AG04450 (cell line): Measurements from ENCODE around the gene FAM169A. TPM values are rescaled to one million over a fixed set of nuclear protein-coding genes. Genes with fewer than 3 reads are reported as not detected.

Experiments used
- CTCF ChIA-PET: fragments of 300-600, 350-600 bp; formaldehyde crosslinking; extraction: SDS; loops from one replicate; lab custom pipeline; 2022; ENCODE audit warnings: antibody characterized with exemption, inconsistent platforms; lab: Charles Lee
- POLR2A ChIA-PET: fragments of 350-600 bp; formaldehyde crosslinking; extraction: SDS; loops from one replicate; lab custom pipeline; 2021; ENCODE audit warnings: antibody characterized with exemption, inconsistent platforms; lab: Yijun Ruan, JAX
- DNase-seq: peaks from one replicate; pipeline ENCODE4 v3.0.0-alpha.2; 2011; ENCODE audit warnings: low read depth, low spot score
- H3K27ac ChIP-seq: one replicate; pipeline ENCODE4 v1.5.1; 2012; ENCODE audit warnings: low read depth, low read length, control low read depth
- H3K27me3 ChIP-seq: one replicate; pipeline ENCODE4 v1.6.0; 2012; ENCODE audit warnings: low read length; ENCODE audit not compliant: control insufficient read depth, insufficient read depth
- H3K4me3 ChIP-seq: 2 replicates; pipeline ENCODE4 v1.5.1; 2011; ENCODE audit warnings: mild to moderate bottlenecking, low read depth, low read length, control low read depth
- H3K9me3 ChIP-seq: 2 replicates; pipeline ENCODE4 v1.5.1; 2012; ENCODE audit warnings: low read length; ENCODE audit not compliant: control insufficient read depth, insufficient read depth
- CTCF ChIP-seq: IDR thresholded peaks from 2 replicates; pipeline ENCODE4 v1.5.1; 2011; ENCODE audit warnings: low read depth, low read length, control low read depth, inconsistent platforms
- polyA plus RNA-seq: library from polyadenylated mRNA; depleted of rRNA; stranded (reverse); fragments of >200 nt; gene quantifications from 2 replicates; pipeline ENCODE4 v1.2.3, GENCODE V29; 2011

FAM169A gene
- polyA plus RNA-seq, 1 experiment: 0.05 TPM

- ChIA-PET POLR2A (no interaction called here), CTCF (no interaction called here)
- TF ChIP-seq CTCF: no peak
Observed at GRCh38 chr5:74839229-74839628, 27.0 kb downstream of the FAM169A start.

GRCh38 chr5:74838262-74838661, 27.9 kb downstream of the FAM169A start:
- no peak overlapping the region for H3K4me3 ChIP-seq
- no peak for TF ChIP-seq CTCF
- CTCF ChIA-PET: no interaction called here
- no peak for DNase-seq
- H3K9me3 ChIP-seq: no peaks in the 10 kb centered on the region
- H3K27me3 ChIP-seq: peaks cover 2% of the 10 kb centered on the region
- POLR2A ChIA-PET: no interaction called here
- H3K27ac ChIP-seq: no peak overlapping the region

More at GRCh38 chr5:74839229-74839628, 27.0 kb downstream of the FAM169A start:
- no peak overlapping the region for H3K4me3 ChIP-seq
- H3K27ac ChIP-seq: no peak overlapping the region
- H3K27me3 ChIP-seq: no peaks in the 10 kb centered on the region
- H3K9me3 ChIP-seq: no peaks in the 10 kb centered on the region
- DNase-seq: no peak

- peaks cover 2% of the 10 kb centered on the region for H3K27me3 ChIP-seq
- ChIA-PET CTCF (no interaction called here), POLR2A (no interaction called here)
- DNase-seq: no peak
- no peaks in the 10 kb centered on the region for H3K9me3 ChIP-seq
- no peak overlapping the region for H3K27ac ChIP-seq
- H3K4me3 ChIP-seq: no peak overlapping the region
- TF ChIP-seq CTCF: no peak
Observed at GRCh38 chr5:74837115-74837514, 29.1 kb downstream of the FAM169A start.

- Histone ChIP-seq H3K27ac (no peak overlapping the region), H3K27me3 (peaks cover 2% of the 10 kb centered on the region), H3K9me3 (no peaks in the 10 kb centered on the region), H3K4me3 (no peak overlapping the region)
- no peak for DNase-seq
- POLR2A ChIA-PET: no interaction called here
- CTCF ChIA-PET: no interaction called here
- no peak for TF ChIP-seq CTCF
Observed at GRCh38 chr5:74833537-74834266, 32.5 kb downstream of the FAM169A start.

GRCh38 chr5:74829413-74829812, 36.8 kb downstream of the FAM169A start:
- Histone ChIP-seq H3K4me3 (no peak overlapping the region), H3K27ac (no peak overlapping the region), H3K27me3 (peaks cover 4% of the 10 kb centered on the region), H3K9me3 (no peaks in the 10 kb centered on the region)
- TF ChIP-seq CTCF: no peak
- ChIA-PET POLR2A (no interaction called here), CTCF (no interaction called here)
- DNase-seq: no peak
